ENCODE results near the gene SKI.

The SKI gene

DNA sequence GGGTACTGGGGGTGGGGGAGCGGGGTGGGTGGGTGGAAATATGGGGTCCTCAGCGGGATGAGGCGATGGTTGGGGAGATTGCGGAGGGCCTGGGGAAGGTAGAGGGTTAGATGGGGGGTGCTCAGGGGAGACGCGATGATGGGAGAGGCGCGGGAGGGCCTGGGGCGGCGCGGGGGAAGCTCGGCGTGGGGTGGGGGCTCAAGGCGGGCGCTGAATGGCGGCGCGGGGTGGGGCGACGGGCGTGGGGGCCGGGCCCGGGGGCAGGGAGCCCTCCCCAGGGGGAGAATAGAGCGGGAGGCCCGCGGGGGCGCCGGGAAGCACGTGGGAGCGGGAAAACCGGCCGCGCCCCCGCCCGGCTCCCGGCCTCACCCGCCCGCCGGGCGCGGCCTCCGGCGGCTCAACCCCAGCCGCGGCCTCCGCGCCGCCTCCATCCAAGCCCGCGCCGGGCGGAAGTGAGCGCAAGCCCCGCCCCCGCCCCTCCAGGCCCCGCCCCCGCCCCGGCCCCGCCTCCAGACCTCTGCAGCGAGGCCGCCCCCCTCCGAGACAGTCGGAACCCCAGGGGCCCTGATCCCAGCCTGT lies 33.7 kb upstream of the SKI start, which contains the start of gene FAAP20:
TSS of gene FAAP20 (minus strand) at position 454 of the 579 bp plus-strand sequence. CDS start at position 431, 23 bp downstream.
- DNase-seq (ENCODE audit: low read depth, low spot score) = no peak

DNA sequence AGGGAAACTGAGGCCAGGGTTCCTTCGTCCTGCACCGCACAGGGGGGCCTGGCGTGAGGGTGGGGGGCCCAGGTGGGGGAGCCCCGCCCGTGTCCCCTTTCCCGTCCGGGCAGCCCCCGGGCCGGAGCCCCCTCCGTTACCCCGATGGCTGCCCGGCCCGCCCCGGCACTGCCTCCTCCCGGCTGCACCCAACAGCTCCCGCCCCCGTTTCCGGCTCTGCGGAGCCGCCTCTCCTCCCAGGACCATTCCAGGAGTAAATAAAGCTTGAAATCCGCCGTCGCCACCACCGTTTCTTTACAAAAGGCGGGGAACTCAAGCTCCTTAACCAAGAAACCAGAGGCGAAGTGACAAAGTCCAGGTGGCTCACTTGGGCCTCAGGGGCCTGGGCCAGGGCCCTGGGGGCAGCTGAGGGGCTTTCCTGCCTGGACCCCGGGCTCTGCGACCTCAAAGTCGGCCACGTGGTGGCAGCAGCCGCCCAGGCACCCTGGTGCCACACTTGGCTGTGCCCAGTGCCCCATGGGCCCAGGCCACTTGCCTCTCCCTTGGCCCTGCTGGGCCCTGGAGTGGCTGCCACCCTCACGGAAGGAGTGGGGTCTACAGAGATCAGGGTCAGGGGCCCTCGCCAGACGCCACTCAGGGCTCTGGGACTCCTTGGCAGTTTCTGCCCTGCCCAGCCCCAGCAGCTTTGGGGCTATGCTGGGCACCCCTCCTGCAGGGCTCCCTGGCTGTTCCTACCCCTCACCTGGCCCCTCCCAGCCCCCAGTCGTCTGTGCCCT lies 33.0 kb upstream of the SKI start:
- peak; percentile 93 for DNase-seq (ENCODE audit: low read depth, low spot score)

DNA sequence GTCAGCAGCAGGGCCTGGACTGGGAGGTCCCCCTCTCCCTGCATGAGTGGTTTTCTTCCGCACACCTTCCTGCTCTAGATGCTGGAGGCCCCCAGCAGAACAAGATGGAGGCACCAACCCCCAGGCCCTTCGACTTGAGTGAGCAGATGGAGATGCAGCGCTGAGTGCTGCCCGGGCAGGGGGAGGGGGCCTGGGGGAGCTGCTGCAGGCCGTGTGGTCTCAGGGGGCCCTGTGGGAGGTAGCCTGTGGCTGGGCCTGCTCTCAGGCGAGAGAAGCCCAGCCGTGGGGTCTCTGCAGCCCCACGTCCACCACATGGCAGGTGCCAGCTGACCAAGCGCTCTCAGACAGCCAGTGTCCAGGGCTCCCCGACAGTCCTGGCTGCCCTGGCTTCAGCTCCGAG lies 32.3 kb upstream of the SKI start:
- no peak for DNase-seq (ENCODE audit: low read depth, low spot score)

DNA sequence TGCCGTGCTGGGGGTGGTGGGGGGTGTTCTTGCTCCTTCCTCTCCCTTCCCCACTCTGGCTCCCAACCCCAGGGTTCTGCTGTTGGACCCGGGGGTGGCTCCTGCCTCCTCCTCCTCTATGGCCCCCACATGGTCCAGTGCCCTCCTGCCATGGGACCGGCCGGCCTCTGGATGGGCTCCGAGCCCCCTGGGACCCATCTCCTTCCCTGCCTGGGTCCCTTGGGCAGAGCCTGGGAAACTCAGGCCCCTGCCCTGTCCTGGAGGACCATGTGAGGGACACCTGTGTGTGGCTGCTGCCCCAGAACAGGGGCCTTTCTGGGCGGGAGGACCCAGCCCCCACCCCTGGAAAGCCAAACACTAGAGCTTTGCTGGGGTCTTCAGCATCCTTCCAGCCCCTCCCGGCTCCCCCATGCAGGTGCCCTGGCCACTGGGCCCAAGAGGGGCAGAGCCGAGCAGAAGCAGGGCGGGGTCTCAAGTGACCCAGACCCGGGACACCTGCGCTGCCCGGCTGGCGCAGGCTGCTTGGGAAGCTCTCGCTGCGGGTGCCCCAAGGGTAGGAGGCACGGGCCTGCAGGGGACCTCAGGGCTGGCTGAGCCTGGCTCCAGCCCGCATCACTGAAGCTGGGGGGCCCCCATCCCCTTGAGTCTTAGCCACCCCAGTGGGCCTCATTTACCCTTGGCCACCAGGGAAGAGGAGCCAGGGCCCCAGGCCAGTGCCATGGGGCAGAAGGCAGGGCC lies 31.0 kb upstream of the SKI start:
- no peak for DNase-seq (ENCODE audit: low read depth, low spot score)

DNA sequence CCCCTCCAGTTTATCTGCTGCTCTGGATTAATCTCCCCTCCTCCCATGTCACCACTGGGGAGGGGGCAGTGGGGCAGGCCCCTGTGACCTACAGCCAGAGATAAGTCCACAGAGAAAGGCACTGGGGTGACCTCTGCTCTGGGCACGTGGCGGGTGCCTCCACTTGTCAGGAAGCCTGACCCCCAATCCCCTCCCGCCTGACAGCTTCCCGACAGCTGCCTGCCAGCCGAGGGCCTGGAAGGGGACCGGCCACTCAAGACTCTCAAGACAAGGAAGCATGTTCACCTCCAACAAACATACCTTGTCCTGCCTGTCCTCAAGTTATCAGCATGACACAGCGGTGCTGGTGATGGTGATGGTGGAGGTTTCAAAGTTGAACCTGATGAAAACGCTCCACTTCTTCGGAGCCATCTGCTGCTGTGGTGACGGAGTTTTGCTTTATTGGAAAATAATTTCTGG lies 30.4 kb upstream of the SKI start:
- DNase-seq (ENCODE audit: low read depth, low spot score) = no peak

DNA sequence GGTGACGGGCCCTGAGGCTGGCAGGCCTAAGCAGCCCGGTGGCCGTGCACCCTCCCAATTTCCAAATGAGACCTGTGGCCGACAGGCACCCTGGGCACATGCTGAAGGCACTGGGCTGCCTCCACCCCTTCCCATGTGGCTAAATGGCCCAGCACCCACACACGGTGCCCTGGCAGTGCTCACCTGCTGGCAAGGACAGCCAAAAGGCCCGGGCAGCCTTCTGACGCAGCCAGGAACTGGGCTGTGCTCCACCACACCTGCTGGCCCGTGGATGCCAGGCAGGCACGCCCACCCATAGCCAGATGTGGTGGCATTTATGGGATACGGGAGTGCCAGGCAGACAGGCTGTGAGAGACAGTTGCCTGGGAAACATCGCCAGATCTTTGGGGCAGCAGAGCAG lies 29.5 kb upstream of the SKI start:
- DNase-seq (ENCODE audit: low read depth, low spot score) = no peak

DNA sequence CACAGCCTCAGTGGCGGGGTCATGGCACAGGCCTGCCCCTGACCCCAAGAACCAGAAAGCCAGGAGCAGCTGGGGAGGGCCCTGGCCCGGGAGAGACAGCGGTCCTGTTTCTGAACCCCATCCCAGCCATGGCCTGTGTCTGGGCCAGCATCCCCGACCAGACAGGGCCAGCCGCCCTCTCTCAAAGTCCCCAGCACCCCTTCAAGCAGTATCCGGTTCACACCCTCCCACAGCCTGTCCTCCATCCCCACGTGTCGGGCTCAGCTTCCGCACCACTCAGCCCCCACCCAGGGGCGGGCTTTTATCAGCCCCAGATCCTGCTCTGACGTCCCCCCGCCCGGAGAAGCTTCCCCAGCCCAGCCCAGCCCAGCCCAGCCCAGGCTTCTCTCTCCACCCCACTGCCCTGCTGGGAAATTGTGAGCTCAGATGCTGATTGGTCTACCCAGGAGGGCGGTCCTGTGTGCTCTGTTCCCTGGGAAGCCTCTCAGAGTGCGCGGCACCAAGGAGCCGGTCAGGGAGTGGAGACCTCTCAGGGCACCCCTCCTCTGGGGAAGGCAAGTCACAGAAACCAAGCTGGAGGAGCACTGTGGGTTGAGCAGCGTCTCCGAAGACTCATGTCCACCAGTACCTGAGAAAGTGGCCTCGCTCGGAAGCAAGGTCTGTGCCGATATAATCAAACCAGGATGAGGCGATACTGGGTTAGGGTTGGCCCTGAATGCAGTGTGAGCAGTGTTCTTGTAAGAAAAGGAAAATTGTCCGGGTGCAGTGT lies 28.9 kb upstream of the SKI start:
- peak; percentile 88 for DNase-seq (ENCODE audit: low read depth, low spot score)

DNA sequence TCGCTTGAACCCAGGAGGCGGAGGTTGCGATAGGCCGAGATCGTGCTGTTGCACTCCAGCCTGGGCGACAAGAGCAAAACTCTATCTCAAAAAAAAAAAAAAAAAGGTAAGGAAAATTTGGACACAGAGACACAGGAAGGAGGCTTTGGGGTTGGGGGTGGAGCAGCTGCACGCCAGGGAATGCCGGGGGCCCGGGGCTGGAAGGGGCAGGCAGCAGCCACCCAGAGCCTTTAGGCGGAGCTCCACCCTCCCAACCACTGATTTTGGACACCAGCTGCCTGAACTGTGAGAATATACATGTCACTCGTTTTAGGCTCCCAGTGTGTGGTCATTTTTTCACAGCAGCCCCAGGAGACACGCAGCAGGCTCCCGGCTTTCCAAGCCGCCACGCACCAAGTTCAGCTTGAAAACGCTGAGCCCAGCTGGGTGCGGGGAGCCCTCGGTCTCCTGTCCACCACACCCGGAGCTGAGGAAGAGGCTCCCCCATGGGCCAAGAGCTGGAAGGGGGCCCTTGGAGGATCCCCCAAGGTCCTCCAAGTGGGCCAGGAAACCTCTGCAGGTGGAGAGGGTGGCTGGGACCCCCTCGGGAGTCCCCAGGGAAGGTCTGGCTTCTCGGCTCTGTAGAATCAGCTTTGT lies 27.7 kb upstream of the SKI start:
- DNase-seq (ENCODE audit: low read depth, low spot score) = no peak

DNA sequence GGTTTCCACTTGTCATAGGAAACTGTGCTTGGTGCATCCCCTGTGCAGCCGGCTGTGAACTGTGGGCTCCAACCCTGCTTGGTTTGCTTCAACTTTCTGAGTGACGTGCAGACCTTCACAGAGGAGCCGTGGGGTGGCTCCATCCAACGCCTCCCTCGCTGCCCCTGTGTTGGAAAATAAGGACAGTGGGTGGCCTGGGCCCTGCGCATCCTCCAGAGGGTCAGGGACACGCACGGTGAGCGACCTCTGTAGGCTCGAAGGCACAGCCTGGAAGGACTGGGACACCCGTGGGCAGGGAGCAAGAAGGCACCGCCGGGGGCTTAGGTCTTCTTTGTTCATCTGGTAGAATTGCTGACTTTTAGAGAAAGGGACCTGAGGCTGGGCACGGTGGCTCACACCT lies 27.1 kb upstream of the SKI start:
- no peak for DNase-seq (ENCODE audit: low read depth, low spot score)

DNA sequence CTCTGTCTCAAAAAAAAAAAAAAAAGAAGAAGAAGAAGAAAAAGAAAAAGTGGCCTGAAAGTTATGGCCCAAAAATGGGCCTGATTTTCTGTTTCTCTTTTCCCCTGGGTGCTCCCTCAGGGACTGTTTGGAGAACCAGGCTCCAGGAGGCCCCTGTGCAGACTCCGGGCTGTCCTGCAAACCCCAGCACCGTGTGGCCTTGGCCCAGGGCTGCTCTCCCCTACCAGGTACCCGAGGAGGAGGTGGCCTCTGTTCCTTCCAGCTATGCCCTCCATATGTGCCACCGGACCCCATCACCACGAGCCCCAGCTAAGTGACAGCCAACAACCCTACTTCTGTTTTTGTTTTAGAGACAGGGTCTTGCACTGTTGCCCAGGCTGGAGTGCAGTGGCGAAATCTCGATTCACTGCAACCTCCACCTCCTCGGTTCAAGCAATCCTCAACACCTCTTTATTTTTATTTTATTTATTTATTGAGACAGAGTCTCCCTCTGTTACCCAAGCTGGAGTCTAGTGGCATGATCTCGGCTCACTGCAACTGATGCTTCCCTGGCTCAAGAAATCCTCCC lies 26.0 kb upstream of the SKI start:
- no peak for DNase-seq (ENCODE audit: low read depth, low spot score)

DNA sequence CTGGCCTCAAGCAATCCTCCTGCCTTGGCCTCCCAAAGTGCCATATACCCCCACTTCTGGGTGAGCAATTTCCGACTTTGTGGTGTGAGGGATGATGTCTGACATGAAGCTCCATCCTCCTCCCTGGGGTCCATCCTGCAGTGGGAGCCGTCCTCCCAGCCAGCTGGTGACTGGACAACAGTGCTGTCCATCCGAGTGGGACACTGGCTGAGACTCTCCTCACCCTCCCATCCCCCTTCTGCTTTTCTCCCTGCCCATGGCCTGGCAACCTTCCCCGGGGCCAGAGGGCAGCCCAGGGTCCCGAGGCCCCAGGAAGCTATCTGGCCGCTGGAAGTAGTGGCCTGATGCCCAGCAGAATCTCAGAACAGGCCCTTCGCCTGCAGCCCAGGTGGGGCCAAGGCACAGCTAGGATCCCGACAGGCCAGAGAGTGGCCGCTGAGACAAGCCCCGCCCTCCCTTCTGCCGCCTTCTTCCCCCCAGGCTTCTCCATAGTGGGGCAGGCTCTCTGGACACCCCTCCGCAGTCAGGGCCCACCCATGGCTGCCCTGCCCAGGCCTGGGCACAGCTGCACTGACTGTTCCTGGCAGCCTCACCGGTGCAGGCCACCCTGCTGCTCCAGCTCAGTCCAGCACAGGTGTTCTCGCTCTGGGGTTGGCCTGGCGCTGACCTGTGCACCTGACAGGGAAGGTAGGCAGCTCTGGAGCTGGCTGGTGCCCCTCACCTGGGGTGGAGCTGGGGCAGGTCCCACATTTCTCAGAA lies 25.1 kb upstream of the SKI start:
- DNase-seq (ENCODE audit: low read depth, low spot score) = no peak

DNA sequence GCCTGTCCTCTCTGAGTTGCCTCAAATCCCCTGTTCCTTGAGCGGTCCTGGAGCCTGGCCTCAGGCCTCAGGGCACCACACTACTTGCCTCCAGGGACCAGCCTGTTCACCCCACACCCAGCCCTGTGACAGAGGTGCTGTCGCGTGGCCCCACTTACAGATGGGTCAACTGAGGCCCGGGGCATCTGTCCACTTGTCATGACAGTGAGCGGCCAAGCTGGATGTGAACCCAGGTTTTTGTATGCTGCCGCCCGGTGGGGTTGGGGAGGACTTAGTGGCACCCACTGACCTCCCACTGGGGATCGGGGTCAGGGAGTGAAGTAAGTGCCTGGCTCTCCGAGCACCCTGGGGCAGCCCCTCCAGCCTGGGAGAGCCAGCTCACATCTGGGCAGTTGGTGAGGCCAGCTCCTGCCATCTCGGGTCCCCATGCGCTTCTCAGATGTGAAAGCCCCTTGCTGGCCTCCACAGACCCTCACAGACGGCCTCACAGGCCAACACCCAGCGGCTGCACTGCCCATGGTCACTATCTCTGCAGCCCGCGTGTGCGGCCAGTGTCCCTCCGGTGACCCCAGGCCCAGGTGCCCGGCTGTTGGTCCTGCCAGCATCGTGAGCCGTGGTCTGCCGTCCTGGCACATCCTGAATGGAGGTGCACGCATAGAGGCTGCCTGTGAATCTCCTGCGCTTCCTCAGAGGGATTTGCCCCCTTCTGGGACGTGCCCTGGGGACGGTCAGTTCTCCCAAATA lies 24.3 kb upstream of the SKI start:
- DNase-seq (ENCODE audit: low read depth, low spot score) = no peak

DNA sequence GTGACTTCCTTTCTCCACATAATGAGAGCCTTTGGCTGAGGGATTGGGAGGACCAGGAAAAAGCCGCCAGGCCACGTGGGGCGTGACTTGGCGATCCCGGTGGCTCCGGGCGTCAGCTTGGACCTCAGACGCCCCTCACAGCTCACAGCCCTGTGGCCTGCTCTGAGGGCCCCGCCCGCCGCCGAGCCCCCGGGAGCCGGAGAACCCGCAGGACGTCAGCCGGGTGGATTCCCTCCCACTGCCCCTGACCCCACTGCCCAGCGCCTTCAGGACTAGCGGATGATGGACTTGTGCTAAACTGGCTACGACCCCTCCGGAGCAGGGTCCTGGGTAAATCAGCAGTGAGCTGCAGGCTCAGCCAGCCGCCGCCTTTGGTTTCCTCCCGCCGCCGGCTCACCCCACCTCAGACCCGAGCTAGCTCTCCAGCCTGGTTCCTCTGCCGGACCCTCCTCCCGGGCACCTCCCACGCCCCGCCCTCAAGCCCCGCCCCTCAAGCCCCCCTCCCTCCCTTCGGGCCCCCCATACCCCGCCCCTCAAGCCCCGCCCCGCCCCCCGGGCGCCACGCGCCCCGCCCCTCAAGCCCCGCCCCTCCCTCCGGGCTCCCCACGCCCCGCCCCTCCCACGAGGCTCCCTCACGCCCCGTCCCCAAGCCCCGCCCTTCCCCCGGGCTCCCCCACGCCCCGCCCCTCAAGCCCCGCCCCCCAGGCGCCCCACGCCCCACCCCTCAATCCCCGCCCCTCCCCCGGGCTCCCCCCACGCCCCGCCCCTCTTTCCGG lies 23.5 kb upstream of the SKI start:
- DNase-seq (ENCODE audit: low read depth, low spot score) = peak; percentile 86

DNA sequence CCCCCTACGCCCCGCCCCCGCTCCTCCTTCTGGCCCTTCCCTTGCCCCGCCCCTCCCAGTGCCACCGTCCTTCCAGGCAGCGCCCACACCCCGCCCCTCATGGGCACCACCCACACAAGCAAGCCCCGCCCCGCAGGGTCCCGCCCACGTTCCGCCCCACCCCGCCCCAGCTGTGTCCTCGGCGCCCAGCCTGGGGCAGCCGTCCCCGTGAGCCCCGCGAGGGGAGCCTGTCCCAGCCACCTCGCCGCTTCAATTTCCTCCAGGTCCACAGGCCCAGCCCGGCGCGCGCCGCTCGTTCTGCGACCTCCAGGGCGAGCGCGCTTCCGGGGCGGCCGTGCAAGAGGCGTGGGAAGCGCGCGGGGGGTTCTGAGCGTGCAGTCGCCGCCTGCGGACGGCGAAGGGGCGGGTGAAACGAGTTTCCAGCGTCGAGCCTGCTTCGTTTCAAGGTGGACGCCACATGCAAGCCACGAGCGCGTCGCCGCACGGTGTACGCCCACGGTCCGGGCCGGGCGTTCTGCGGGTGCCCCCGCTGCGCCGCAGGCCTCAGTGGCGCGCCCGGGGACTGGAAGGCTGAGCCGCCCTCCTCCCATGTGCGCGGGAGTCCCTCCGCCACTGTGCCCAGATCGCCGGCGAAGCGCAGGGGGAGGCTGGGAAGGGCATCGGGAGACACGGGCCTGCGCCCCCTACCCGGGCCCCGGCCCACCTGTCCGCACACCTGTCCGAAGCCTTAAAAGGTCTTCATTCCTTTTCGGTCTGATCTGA lies 22.7 kb upstream of the SKI start:
- DNase-seq (ENCODE audit: low read depth, low spot score) = peak; percentile 76

DNA sequence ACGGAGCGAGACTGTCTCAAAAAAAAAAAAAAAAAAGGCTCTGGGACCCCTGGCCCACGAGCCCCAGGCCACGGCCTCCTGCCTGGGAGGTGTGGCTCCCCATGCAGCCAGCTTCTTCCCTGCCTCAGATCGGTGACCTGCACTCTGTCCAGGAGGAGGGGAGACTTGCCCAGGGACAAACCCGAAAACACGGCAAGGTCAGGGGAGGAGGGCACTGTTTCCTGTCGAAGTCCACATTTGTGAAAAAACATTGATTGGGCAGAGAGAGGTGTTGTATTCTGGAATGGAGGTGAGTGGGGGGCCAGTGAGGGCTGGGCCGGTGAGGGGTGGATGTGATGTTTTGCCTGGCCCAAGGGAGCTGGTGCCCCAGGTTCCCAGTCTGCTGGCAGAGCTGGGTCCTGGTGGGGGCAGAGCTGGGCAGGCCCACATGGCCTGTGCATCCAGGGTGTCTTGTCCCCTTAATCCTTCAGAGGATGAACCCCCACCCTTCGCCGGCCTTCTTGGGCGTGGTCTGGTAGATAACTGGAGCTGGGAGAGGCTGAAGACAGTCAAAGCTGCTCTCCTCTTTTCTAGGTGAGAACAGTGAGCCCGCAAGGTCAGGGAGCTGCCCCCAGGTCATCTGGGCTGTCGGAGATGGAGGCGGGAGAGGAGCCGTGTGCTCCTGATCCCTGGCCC lies 21.2 kb upstream of the SKI start:
- peak; percentile 7 for DNase-seq (ENCODE audit: low read depth, low spot score)

DNA sequence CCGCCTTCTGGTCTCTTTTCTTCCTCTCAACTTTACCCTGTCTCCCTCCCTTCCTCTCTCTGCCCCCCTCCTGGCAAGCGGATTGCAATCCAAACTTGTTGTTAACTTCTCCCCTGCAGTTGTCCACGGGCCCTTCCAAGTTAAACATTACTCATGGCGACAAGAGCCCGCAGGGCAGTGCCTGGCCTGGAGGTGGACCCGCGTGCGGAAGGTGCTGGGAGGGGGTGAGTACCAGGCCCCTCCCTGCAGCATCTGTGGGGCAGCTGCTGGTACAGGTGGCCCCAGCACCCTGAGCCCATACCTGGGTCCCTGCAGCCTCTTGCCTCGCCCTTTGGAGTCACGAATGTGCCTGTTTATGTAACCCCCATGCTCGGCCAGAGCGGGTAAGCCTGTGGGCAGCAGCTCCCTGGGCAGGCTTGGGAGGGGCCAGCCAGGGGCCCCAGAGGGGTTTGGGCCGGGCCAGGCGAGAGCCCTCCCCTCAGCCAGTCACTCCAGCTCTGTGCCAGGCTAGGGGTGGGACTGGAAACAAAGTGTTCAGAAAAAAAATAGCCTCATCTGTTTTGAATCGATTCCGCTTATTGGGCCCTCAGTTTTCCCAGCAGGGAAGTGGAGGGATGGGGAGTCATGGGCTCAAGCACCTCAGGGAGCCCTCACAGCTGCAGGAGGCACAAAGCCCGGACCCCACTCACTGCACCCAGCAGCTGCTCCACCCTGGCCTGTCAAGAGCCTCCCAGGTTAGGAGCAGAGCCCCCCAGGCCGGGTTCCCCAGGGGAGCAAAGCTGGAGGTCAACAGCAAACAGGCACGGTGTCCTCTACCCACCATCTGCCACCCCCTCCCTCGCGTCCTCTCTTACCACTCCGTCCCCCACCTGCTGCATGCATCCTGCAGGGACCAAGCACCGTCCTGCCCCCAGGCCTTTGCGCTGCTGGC lies 19.5 kb upstream of the SKI start:
- DNase-seq (ENCODE audit: low read depth, low spot score) = peak; percentile 14

All from ELF-1 (cell line).